Measurements from ENCODE around the gene GPR158. TPM values are rescaled to one million over a fixed set of nuclear protein-coding genes. Genes with fewer than 3 reads are reported as not detected.

Gene GPR158
- total and polyA plus RNA-seq, 2 of the 8 experiments (the other 6 are each of a cell fraction or from before 2014, with no cell fraction given), result 0.14 to 0.78 TPM

DNA sequence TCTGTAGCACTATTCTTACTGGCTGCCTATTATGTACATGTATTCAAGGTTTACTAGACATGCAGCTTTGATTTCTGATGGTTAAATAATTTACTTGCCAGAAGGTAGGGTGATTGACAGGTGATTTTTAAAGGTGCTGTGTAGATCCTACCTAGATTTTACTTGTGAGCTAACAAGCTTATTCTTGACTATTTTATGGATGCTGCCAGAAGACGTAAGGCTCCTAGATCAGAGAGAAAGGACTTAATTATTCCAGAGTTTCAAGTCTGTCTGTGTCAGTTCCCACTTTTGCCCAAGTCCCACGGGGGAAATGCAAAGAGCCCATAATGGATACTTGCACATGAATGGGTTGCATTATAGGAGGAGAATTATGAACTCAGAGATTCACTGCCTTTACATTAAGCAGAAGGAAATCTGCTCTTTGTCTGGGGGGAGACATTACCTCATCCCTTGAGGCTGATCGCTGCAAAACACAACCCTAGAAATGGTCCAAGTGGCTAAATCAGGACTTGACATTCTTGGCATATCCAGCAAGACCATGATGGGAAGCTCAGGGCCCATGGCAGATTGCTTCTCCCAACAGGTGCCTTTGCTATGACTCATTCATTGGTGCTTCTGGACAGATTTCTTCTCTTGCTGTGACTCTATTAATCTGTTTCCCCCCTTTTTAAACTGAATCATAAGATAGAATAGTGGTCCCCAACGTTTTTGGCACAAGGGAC, 32.1 kb downstream of the GPR158 start:
- H3K9ac ChIP-seq (replicated peaks in 1 of 4; ENCODE audit: extremely low read depth in 1 of 4, low read depth in 3 of 4, low read length in 3 of 4), result no peak overlapping the region

More for the DNA sequence above, 32.1 kb downstream of the GPR158 start:
- Histone ChIP-seq H2AFZ (ENCODE audit: low read length) (no peak overlapping the region), H3K36me3 (ENCODE audit: control insufficient read depth in 2 of 4, insufficient read depth in 4 of 4, low read length in 3 of 4) (no peaks in the 10 kb centered on the region), H2BK12ac (ENCODE audit: low read depth, low read length) (no peak overlapping the region), H3K79me1 (ENCODE audit: low read depth, low read length) (no peaks in the 10 kb centered on the region), H2AK5ac (ENCODE audit: low read depth, low read length) (no peak overlapping the region), H4K91ac (replicated peaks; ENCODE audit: insufficient read length, low read length) (no peak overlapping the region), H2BK20ac (ENCODE audit: low read length) (no peak overlapping the region), H3K4ac (replicated peaks; ENCODE audit: insufficient read length, low read depth, low read length) (no peak overlapping the region), H3K27me3 (replicated peaks in 1 of 4; ENCODE audit: control insufficient read depth in 3 of 4, extremely low read depth in 1 of 4, insufficient read depth in 3 of 4, low read length in 3 of 4) (no peaks in the 10 kb centered on the region), H2BK120ac (replicated peaks; ENCODE audit: low read depth, low read length) (no peak overlapping the region), H3K9me3 (ENCODE audit: insufficient read depth in 2 of 2, low read depth in 1 of 2, low read length in 1 of 2) (no peaks in the 10 kb centered on the region), H3K27ac (ENCODE audit: low read depth, low read length) (no peak overlapping the region), H3K4me3 (ENCODE audit: extremely low read depth in 1 of 4, insufficient read depth in 2 of 4, low read depth in 3 of 4, low read length in 4 of 4) (no peak overlapping the region), H4K8ac (ENCODE audit: extremely low read depth, insufficient read depth, low read length) (no peak overlapping the region), H4K20me1 (replicated peaks in 1 of 2; ENCODE audit: control insufficient read depth in 1 of 2, insufficient read depth in 2 of 2, low read length in 2 of 2) (no peaks in the 10 kb centered on the region), H3K23ac (ENCODE audit: insufficient read length) (no peak overlapping the region), H3K79me2 (ENCODE audit: control insufficient read depth in 1 of 2, insufficient read depth in 2 of 2, low read length in 2 of 2) (no peaks in the 10 kb centered on the region), H3K14ac (ENCODE audit: insufficient read length) (no peak overlapping the region), H3K4me2 (ENCODE audit: insufficient read depth in 1 of 2, low read depth in 2 of 2, low read length in 2 of 2) (no peak overlapping the region), H2BK15ac (ENCODE audit: low read length) (no peak overlapping the region), H4K5ac (ENCODE audit: insufficient read length, low read depth, low read length) (no peak overlapping the region), H3K23me2 (ENCODE audit: low read depth, low read length) (no peaks in the 10 kb centered on the region; the same call in 1 of the 2 replicates), H3K56ac (replicated peaks; ENCODE audit: insufficient read length, low read depth, low read length) (no peak overlapping the region), H2BK5ac (ENCODE audit: low read depth, low read length) (no peak overlapping the region), H3K18ac (ENCODE audit: extremely low read depth, low read length) (no peak overlapping the region), H3K4me1 (replicated peaks in 1 of 4; ENCODE audit: control insufficient read depth in 3 of 4, insufficient read depth in 4 of 4, low read length in 3 of 4) (no peaks in the 10 kb centered on the region)
- ChIA-PET POLR2A (ENCODE audit: partially characterized antibody) (no interaction called here), CTCF (ENCODE audit: partially characterized antibody) (interaction anchor here (1.1 kb wide), 1 partner anchor 16 kb away, joined by 3 read pairs; no protein-coding TSS in a partner anchor)
- TF ChIP-seq CHD1 (IDR thresholded peaks at IDR 0.05; ENCODE audit: low read depth, low read length), result no peak
- TF ChIP-seq POU5F1 (IDR thresholded peaks at IDR 0.05; ENCODE audit: low read depth, low read length), result no peak
- no peak for TF ChIP-seq HDAC2 (IDR thresholded peaks at IDR 0.05; ENCODE audit: borderline replicate concordance in 1 of 2, low read depth in 2 of 2, low read length in 2 of 2)
- no peak for TF ChIP-seq TCF12 (IDR thresholded peaks at IDR 0.05; ENCODE audit: low read depth, low read length)
- no peak for TF ChIP-seq ATF3 (IDR thresholded peaks at IDR 0.05; ENCODE audit: insufficient read depth, low read depth, low read length)
- TF ChIP-seq GABPA (IDR thresholded peaks at IDR 0.05; ENCODE audit: borderline replicate concordance, insufficient read depth, low read length), result no peak
- TF ChIP-seq JUN (IDR thresholded peaks at IDR 0.05; ENCODE audit: low read depth, low read length), result no peak
- no peak for TF ChIP-seq TBP (IDR thresholded peaks at IDR 0.05; ENCODE audit: low read depth, low read length)
- TF ChIP-seq CTBP2 (IDR thresholded peaks at IDR 0.05; ENCODE audit: borderline replicate concordance, insufficient read depth, insufficient read length, low read length), result no peak
- no peak for TF ChIP-seq SUZ12 (IDR thresholded peaks at IDR 0.05; ENCODE audit: low read length)
- TF ChIP-seq RXRA (IDR thresholded peaks at IDR 0.05; ENCODE audit: insufficient read depth, low read depth, low read length), result no peak
- TF ChIP-seq ZNF274 (IDR thresholded peaks at IDR 0.05; ENCODE audit: borderline replicate concordance, extremely low read depth, low read length), result no peak
- FAIRE-seq, result no peak
- 88% methylated on average over 4 of the region's 4 CpGs; no CpG with 5 or more reads in 1 of the 2 experiments for WGBS, 2 experiments (ENCODE audit: extremely low coverage in 1 of 2, insufficient coverage in 1 of 2, insufficient read length in 1 of 2, insufficient replicate concordance in 2 of 2, low coverage in 1 of 2, low lambda C conversion rate in 2 of 2, missing lambda C conversion rate in 1 of 2)
- DNase-seq (ENCODE audit: low read depth in 1 of 2, low spot score in 2 of 2), result no peak
